Activated CD8-positive, alpha-beta T cell treated with anti-CD3 and anti-CD28 coated beads for 36 hours (primary cell): Measurements from ENCODE around the gene FYN. TPM values are rescaled to one million over a fixed set of nuclear protein-coding genes. Genes with fewer than 3 reads are reported as not detected.
"Not testable (repeated sequence)": the region's sequence is repeated elsewhere in the genome, so short reads cannot be mapped to it uniquely, and the experiment has no call there.

Source experiments
- ATAC-seq: fragments of 200-7000 bp; cut with Tn5 transposase; one replicate; pipeline ENCODE4 v1.10.0; 2021; ENCODE audit warnings: mild to moderate bottlenecking, moderate library complexity
- CTCF ChIA-PET: fragments of 350-600 bp; sonication (Branson Sonifier 250); formaldehyde crosslinking; loops from one replicate; lab custom pipeline; 2021; ENCODE audit warnings: antibody characterized with exemption; lab: Charles Lee
- POLR2A ChIA-PET: fragments of 350-600 bp; sonication (Branson Sonifier 250); formaldehyde crosslinking; loops from one replicate; lab custom pipeline; 2021; ENCODE audit warnings: antibody characterized with exemption; lab: Charles Lee
- DNase-seq: peaks from one replicate; pipeline ENCODE4 v3.0.0-alpha.2; 2020
- H3K27ac Mint-ChIP-seq: one replicate; pipeline ENCODE4 v1.8.0; 2021; ENCODE audit warnings: mild to moderate bottlenecking, mixed read lengths
- H3K27me3 Mint-ChIP-seq: one replicate; pipeline ENCODE4 v1.8.0; 2021; ENCODE audit warnings: mixed read lengths
- H3K36me3 Mint-ChIP-seq: one replicate; pipeline ENCODE4 v1.8.0; 2021; ENCODE audit warnings: low read depth, mixed read lengths
- H3K4me1 Mint-ChIP-seq: one replicate; pipeline ENCODE4 v1.8.0; 2021; ENCODE audit warnings: low read depth, mixed read lengths
- H3K4me3 Mint-ChIP-seq: one replicate; pipeline ENCODE4 v1.8.0; 2021; ENCODE audit warnings: mild to moderate bottlenecking, moderate library complexity, mixed read lengths
- H3K9me3 Mint-ChIP-seq: one replicate; pipeline ENCODE4 v1.8.0; 2021; ENCODE audit warnings: mixed read lengths
- intact Hi-C: fragments of 100-400 bp; cut with micrococcal nuclease; formaldehyde crosslinking; loops from one replicate; pipeline ENCODE4 v1.10.0; 2022
- total RNA-seq, 2 experiments: library from RNA; stranded (reverse); gene quantifications; one replicate each; pipeline ENCODE4 v1.2.3, GENCODE V29; 2021
- TF ChIP-seq, protein P1 (sequence below): fragments of 200-600 bp; IDR thresholded peaks from one replicate; pipeline ENCODE4 v1.8.0; 2022; ENCODE audit warnings: antibody characterized with exemption, mild to moderate bottlenecking

Gene FYN
- total RNA-seq, 2 experiments from 2014 or later, result 384 to 386 TPM

DNA sequence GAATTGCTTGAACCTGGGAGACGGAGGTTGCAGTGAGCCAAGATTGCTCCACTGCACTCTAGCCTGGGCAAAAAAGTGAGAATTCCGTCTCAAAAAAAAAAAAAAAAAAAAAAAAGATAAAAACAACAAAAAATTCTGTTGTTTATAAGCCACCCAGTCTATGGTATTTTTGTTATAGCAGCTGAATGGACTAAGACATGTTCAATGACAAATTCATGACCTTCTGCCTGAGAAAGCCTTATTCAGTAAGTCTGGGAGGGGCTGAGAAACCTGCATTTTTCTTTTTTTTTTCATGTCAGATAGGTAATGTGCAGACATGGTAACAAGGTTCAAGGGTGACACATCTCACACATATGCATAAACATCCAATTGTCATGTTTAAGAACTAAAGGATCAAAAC lies 227.2 kb downstream of the FYN start:
- Mint-ChIP-seq H3K27ac (no peak overlapping the region), H3K27me3 (no peaks in the 10 kb centered on the region), H3K9me3 (no peaks in the 10 kb centered on the region), H3K4me1 (no peaks in the 10 kb centered on the region), H3K4me3 (no peak overlapping the region), H3K36me3 (peaks cover 8% of the 10 kb centered on the region)
- ChIA-PET POLR2A (no interaction called here), CTCF (interaction anchor here (0.8 kb wide), 1 partner anchor 387 kb away, joined by 3 read pairs; a partner anchor contains a TSS)
- intact Hi-C loops, result no loop called here
- DNase-seq (no peak), ATAC-seq (no peak)
- TF ChIP-seq, protein P1, sequence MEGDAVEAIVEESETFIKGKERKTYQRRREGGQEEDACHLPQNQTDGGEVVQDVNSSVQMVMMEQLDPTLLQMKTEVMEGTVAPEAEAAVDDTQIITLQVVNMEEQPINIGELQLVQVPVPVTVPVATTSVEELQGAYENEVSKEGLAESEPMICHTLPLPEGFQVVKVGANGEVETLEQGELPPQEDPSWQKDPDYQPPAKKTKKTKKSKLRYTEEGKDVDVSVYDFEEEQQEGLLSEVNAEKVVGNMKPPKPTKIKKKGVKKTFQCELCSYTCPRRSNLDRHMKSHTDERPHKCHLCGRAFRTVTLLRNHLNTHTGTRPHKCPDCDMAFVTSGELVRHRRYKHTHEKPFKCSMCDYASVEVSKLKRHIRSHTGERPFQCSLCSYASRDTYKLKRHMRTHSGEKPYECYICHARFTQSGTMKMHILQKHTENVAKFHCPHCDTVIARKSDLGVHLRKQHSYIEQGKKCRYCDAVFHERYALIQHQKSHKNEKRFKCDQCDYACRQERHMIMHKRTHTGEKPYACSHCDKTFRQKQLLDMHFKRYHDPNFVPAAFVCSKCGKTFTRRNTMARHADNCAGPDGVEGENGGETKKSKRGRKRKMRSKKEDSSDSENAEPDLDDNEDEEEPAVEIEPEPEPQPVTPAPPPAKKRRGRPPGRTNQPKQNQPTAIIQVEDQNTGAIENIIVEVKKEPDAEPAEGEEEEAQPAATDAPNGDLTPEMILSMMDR, result no peak

DNA sequence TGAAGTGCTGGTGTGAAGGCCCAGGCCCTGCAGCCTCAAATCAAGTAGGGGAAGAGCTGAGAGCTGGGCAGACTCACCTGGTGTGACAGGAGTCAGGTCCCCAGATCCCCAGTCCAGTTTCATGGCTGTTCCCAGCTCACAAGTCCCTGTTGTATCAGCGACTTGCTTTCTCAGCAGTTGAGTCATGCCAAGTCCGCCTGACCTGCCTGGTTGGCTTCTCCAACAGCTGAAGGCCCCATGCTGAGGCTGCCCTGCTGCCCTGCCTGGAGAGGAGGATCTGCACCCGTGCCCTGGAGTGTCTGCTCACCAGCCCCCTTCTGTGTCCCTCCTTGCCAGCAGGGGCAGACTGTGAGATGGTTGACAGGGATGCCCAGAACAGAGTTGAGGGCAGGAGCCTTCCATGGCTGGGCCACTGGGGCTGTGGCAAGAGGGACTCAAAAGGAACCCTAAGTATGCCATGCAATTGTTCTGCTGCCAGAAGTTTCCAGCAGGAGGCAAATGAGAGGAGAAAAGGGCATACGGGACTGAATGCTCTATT lies 228.3 kb downstream of the FYN start:
- no peak for ATAC-seq
- ChIA-PET POLR2A (no interaction called here), CTCF (interaction anchor here (1.0 to 1.1 kb wide), 2 partner anchors 38 to 40 kb away, joined by 3 read pairs; no protein-coding TSS in a partner anchor)
- H3K4me3 Mint-ChIP-seq, result no peak overlapping the region
- no peaks in the 10 kb centered on the region for H3K4me1 Mint-ChIP-seq
- no peak for DNase-seq
- TF ChIP-seq, protein P1, result no peak
- no peaks in the 10 kb centered on the region for H3K9me3 Mint-ChIP-seq
- intact Hi-C loops, result no loop called here
- H3K27ac Mint-ChIP-seq, result no peak overlapping the region
- no peaks in the 10 kb centered on the region for H3K27me3 Mint-ChIP-seq
- H3K36me3 Mint-ChIP-seq, result peaks cover 13% of the 10 kb centered on the region

DNA sequence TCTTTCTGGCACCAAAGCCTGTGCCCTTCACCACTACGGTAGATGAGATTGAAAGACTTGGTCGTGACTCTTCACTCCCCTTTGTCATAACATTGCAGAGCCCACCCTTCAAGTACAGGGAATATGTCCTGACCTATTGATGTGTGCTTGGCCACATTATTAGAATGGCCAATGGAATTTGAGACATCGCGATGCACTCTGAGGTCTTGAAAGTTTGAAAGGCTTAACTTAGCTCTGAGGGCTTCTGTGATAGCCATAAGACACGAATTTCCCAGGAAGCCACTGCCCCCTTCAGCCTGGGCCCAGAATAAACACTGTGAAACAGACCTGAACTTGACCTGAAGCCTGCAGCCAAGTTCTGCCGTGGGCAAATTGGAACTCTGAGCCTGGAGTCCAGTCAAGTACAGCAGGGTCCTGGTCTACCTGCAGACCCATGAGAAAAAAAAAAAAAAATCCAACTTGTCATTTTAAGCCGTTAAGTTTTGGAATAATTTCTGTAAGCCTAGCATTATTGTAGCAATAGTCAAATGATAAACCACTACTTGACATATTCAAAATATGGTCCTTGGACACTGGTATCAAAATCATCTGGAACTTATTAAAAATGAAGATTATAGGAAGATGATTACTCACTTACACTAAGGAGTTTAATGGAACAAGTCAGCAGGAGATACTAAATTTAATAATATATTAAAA lies 230.6 kb downstream of the FYN start:
- peaks cover 9% of the 10 kb centered on the region for H3K36me3 Mint-ChIP-seq
- TF ChIP-seq, protein P1, result peak; percentile 37
- peak; percentile 72 for ATAC-seq
- H3K4me1 Mint-ChIP-seq, result no peaks in the 10 kb centered on the region
- no peak overlapping the region for H3K4me3 Mint-ChIP-seq
- no peaks in the 10 kb centered on the region for H3K9me3 Mint-ChIP-seq
- peak; percentile 59 for DNase-seq
- intact Hi-C loops, result no loop called here
- ChIA-PET POLR2A (no interaction called here), CTCF (interaction anchor here (0.7 to 2.4 kb wide), 4 partner anchors 149 to 406 kb away, joined by 3 to 10 read pairs (median 4); a partner anchor contains a TSS)
- no peak overlapping the region for H3K27ac Mint-ChIP-seq
- no peaks in the 10 kb centered on the region for H3K27me3 Mint-ChIP-seq

DNA sequence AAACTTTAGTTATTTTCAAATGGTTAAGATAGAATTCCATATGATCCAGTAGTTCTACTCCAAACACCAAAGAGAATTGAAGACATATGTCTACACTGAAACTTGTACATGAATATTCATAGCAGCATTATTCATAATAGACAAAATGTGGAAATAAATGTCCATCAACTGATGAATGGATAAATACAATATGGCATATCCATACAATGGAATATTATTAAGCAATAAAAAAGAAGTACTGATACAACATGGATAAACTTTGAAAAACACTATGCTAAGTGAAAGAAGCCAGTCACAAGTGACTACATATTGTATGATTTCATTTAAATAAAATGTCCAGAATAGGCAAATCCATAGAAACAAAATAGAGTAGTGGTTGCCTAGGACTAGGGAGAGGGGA lies 234.0 kb downstream of the FYN start:
- no peaks in the 10 kb centered on the region for H3K4me1 Mint-ChIP-seq
- CTCF ChIA-PET, result no interaction called here
- ATAC-seq, result no peak
- TF ChIP-seq, protein P1, result no peak
- peaks cover 5% of the 10 kb centered on the region for H3K36me3 Mint-ChIP-seq
- POLR2A ChIA-PET, result no interaction called here
- H3K9me3 Mint-ChIP-seq, result no peaks in the 10 kb centered on the region
- no peak overlapping the region for H3K27ac Mint-ChIP-seq
- no peak overlapping the region for H3K4me3 Mint-ChIP-seq
- intact Hi-C loops, result no loop called here
- H3K27me3 Mint-ChIP-seq, result no peaks in the 10 kb centered on the region
- no peak for DNase-seq

DNA sequence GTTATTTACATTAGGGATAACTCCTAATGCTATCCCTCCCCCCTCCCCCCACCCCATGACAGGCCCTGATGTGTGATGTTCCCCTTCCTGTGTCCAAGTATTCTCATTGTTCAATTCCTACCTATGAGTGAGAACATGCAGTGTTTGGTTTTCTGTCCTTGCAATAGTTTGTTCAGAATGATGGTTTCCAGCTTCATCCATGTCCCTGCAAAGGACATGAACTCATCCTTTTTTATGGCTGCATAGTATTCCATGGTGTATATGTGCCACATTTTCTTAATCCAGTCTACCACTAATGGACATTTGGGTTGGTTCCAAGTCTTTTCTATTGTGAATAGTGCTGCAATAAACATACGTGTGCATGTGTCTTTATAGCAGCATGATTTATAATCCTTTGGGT lies 238.3 kb downstream of the FYN start:
- DNase-seq, POLR2A ChIA-PET, H3K4me3 Mint-ChIP-seq, H3K27ac Mint-ChIP-seq, H3K27me3 Mint-ChIP-seq, ATAC-seq, intact Hi-C loops, H3K36me3 Mint-ChIP-seq, H3K4me1 Mint-ChIP-seq, CTCF ChIA-PET, H3K9me3 Mint-ChIP-seq: not testable (repeated sequence)
